GM18507 (cell line): Measurements from ENCODE around the gene APOA1.
"Not testable (repeated sequence)": the region's sequence is repeated elsewhere in the genome, so short reads cannot be mapped to it uniquely, and the experiment has no call there.

Experiments
- DNase-seq: peaks from one replicate; pipeline ENCODE4 v3.0.0; 2011; ENCODE audit warnings: low read depth; ENCODE audit not compliant: insufficient read length; ENCODE audit errors: extremely low spot score
- FAIRE-seq: peaks from 2 replicates; lab custom pipeline; 2011; peaks lifted over from hg19 to GRCh38; lab: Jason Lieb, UNC

The APOA1 gene

GRCh38 chr11:116823031-116823843 is 14.2 kb downstream of the APOA1 start, which contains the start of gene APOA4:
APOA4 (minus strand) TSS chr11:116823304; CDS start chr11:116823191, 113 bp downstream.
- DNase-seq (no peak), FAIRE-seq (no peak)

- no peak for DNase-seq
- no peak for FAIRE-seq
Measured at GRCh38 chr11:116822575-116822974, 14.8 kb downstream of the APOA1 start.

GRCh38 chr11:116821050-116821918 is 16.1 kb downstream of the APOA1 start:
- DNase-seq: no peak
- no peak for FAIRE-seq

GRCh38 chr11:116819049-116819448 is 18.4 kb downstream of the APOA1 start:
- FAIRE-seq (no peak), DNase-seq (no peak)

GRCh38 chr11:116814502-116814901 is 22.9 kb downstream of the APOA1 start:
- DNase-seq: no peak
- no peak for FAIRE-seq

- DNase-seq (no peak), FAIRE-seq (no peak)
Measured at GRCh38 chr11:116813781-116814471, 23.5 kb downstream of the APOA1 start.

- DNase-seq (no peak), FAIRE-seq (no peak)
Measured at GRCh38 chr11:116813170-116813569, 24.3 kb downstream of the APOA1 start.

- FAIRE-seq (no peak), DNase-seq (no peak)
Measured at GRCh38 chr11:116812109-116812508, 25.3 kb downstream of the APOA1 start.

- no peak for DNase-seq
Measured at GRCh38 chr11:116811194-116811593, 26.2 kb downstream of the APOA1 start.

GRCh38 chr11:116808262-116809175 is 28.9 kb downstream of the APOA1 start:
- DNase-seq (no peak), FAIRE-seq (no peak)

More at GRCh38 chr11:116811194-116811593, 26.2 kb downstream of the APOA1 start:
- no peak for FAIRE-seq

- DNase-seq (no peak), FAIRE-seq (no peak)
Measured at GRCh38 chr11:116807601-116808261, 29.7 kb downstream of the APOA1 start.

GRCh38 chr11:116804001-116804400 is 33.4 kb downstream of the APOA1 start:
- FAIRE-seq (no peak), DNase-seq (no peak)

- FAIRE-seq, DNase-seq: not testable (repeated sequence)
Measured at GRCh38 chr11:116801662-116802061, 35.8 kb downstream of the APOA1 start.

- no peak for FAIRE-seq
- no peak for DNase-seq
Measured at GRCh38 chr11:116800610-116801009, 36.8 kb downstream of the APOA1 start.

- no peak for FAIRE-seq
- no peak for DNase-seq
Measured at GRCh38 chr11:116798368-116798767, 39.1 kb downstream of the APOA1 start.

GRCh38 chr11:116797816-116798215 is 39.6 kb downstream of the APOA1 start:
- DNase-seq (no peak), FAIRE-seq (no peak)

GRCh38 chr11:116796548-116796947 is 40.9 kb downstream of the APOA1 start:
- FAIRE-seq (no peak), DNase-seq (no peak)

- no peak for FAIRE-seq
- no peak for DNase-seq
Measured at GRCh38 chr11:116794851-116795250, 42.6 kb downstream of the APOA1 start.

GRCh38 chr11:116793772-116794097 is 43.7 kb downstream of the APOA1 start:
- no peak for FAIRE-seq
- DNase-seq: no peak
